GM19395 (cell line): Measurements from ENCODE around the gene P2RY2.

Source experiments
- ATAC-seq: cut with Tn5 transposase; IDR thresholded peaks from one replicate; pipeline ENCODE4 v1.9.1; 2021; ENCODE audit warnings: mild to moderate bottlenecking, moderate library complexity; ENCODE audit not compliant: unreplicated experiment

P2RY2 gene

DNA sequence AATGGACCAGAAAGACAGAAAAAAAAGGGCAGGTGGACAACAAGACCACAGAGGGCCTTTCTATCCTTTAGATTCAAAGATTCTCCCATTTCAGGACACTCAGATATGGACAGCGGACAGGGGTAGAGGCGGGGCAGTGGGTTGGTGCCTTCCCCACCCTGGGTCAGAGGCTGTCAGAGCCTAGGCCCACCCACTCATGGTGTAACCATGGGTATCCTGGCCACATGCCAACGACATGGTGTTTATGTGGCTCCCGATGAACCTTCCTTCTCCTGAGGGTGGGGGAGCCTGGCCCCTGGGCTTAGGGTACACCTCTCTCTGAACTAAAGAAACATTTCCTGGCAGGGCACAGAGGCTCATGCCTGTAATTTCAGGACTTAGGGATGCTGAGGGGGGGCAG, 14.3 kb upstream of the P2RY2 start:
- ATAC-seq, result no peak

DNA sequence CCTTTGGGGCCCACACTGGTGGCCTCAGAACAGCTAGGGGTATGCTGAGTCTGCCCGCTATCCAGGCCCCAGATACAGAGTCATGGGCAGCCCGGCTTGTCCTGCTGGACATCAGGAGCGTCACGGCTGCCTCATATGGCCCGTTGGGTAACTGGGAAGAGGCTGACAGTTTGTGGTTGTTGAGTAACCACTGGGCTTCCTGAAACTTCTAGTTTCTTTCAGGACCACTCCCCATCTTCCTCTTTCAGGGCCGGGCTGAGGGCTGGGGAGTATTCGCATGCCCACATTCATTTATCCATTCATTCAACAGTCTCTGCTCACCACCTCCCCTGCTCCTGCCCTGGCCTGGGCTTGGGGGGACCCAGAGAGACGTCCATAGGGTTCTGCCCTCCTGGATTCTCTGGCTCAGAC, 13.4 kb upstream of the P2RY2 start:
- ATAC-seq, result no peak

DNA sequence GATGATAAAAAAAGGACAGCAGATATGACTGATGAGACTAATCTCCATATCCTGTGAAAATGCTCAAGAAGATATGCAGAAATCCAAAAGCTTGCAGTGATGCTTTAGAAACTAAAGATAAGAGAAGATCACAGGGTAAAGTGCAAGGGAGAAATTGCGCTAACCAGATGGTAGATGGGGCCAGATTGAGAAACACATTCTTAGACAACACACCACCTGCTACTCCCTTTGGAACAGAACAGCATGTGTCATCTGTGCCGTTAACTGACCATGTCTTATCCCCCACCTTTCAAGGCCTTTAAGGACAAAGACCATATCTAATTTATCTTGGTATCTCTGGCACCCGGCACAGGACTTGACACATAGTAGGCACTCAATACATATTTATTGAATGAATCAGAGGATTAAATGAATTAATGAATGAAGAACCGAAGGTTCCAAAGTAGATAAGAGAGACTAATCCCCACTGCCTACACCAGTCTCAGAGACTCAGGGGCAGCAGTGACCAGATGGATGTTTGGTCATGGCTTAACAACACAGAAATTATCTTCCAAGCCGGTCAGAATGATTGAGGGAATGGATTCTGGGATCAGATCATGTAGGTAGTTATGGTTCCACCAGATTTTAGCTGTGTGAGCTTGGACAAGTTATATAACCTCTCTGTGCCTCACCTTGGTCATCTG, 12.3 kb upstream of the P2RY2 start:
- ATAC-seq, result no peak

DNA sequence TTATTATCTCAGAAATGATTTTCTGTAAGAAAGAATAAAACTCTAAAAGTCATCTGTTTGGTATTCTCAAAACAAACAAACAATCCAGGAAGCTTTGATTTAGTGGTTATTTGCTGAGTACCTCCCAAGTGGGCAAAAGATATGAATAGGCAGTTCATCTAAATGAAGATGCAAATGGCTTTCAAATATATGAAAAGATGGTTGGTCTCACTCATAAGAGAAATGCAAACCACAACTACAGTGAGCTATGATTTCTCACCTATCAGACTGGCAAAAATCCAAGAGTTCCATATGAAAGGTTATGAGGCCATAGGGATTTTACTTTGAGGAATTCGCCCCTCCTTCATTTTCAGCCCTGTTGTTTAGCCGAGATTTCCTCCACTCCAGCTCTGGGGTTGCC, 11.3 kb upstream of the P2RY2 start:
- ATAC-seq, result no peak

DNA sequence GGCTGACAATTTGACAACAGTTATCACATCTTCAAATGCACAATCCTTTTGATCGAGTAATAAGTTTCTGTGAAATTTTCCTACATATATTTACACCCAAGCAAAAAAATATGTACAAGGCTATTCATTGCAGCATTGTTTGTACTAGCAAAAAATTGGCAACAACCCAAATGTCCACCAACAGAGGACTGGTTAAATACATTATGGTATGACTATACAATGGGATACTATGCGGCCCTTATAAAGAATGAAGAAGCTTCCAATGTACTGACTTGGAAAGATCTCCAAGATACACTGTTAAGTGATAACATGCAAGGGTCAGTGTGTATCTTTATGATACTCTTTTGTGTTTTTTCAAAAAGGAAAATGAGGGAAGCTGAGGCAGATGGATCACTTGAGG, 8.2 kb upstream of the P2RY2 start:
- ATAC-seq, result no peak

DNA sequence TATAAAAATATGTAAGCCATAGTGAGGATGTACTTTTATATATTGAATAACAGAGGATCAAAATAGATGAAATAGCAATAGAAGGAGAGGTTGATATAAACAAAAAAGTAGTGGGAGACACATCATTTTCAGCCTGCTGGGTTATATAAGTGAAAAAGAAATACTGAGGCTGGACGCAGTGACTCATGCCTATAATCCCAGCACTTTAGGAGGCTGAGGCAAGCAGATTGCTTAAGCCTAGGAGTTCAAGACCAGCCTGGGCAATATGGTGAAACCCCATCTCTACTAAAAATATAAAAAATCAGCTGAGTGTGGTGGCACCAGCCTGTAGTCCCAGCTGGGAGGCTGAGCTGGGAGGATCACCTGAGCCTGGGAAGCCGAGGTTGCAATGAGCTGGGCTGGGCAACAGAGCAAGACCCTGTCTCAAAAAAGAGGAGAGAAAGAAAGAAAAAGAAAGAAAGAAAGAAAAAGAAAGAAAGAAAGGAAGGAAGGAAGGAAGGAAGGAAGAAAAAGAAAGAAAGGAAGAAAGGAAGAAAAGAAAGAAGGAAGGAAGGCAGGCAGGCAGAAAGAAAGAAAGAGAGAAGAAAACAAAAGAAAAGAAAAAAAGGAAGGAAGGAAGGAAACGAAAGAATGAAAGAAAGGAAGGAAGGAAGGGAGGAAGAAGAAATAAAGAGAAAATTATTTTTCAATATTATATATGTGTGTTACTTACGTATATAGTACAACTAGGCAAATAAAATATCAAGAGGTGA, 7.0 kb upstream of the P2RY2 start:
- no peak for ATAC-seq

DNA sequence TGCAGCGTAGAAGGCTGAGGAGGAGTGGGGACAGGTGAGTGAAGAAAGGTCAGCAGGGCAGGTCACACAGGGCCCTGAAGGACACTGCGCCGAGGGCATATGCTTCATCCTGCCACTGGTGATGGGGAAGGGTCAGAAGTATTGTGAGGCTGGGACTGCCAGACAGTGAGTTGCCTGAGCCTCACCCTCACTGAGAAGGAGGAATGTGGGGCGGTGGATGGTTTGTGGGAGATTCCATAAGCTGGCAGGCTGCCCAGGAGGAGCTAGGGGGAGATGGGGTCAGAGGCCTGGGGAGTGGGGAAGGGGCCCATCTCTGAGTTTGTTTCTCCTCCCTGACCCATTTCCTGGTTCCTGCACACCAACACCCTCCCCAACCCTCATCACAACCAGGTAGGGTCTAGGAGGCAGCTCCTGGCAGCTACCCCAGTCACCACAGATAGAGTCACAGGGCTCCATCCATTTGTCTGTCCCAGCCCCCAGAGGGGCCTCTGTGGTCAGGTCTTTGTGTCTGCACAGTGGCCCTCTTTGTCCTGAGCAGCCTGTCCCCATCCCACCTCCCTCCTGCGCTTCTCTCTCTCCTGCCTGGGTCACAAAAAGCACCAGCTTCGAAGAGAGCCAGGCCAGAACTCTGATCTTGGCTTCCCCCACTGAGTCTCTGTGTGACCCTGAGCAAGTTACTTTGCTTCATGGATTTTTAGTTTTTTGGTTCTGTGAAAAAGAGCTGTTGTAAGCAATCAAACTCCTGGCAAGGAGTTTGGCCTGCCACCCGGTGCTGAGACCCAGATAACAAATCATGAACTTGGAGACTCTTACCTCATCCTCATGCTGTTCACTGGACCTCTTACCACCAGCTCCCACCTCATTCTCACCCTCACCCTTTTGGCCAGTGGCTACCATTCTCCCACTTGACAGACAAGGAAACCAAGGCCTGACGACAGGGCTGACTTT, 4.6 kb upstream of the P2RY2 start:
- no peak for ATAC-seq

DNA sequence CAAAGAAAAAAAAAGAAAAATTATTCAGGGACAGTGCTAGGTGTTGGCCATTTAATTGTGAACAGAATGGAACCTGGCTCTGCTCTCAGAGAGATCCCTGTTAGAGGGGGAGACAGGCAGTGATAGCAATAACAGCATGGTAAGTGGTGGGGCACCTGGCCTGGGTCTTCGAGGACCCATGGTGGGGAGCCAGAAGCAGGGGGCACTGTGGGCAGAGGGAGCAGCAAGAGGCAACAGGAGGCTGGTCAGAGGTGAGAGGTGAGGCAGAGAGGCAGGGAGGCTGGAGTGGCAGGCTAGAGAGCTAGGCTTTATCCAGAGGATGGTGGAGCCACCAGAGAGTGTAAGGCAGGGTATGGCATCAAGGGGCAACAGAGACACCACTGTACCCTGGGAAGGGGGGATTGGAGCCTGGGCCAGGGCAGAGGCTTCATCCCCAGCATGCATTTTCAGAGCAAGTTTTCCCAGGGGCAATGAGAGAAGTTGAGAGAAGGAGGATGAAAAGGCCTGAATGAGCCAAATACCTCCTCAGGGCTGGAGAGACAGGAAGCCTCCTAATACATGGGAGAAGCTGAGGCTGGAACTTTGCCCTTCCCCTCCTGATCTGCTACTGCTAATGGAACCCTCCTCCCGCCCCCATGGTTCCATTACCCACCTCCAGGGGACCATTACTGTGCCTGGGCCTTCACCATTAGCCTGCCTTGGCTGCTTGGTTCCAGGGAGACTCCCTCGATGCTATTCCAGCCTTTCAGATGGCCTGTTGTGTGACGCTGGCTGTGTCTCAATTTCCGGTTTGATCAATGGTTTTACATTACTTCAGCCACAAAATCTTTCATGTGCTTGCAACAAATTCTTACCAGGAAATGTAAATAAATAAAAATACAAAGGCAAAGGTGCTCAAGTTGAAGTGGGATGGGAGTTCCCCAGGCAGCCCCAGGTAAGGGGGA, 2.6 kb upstream of the P2RY2 start:
- no peak for ATAC-seq

DNA sequence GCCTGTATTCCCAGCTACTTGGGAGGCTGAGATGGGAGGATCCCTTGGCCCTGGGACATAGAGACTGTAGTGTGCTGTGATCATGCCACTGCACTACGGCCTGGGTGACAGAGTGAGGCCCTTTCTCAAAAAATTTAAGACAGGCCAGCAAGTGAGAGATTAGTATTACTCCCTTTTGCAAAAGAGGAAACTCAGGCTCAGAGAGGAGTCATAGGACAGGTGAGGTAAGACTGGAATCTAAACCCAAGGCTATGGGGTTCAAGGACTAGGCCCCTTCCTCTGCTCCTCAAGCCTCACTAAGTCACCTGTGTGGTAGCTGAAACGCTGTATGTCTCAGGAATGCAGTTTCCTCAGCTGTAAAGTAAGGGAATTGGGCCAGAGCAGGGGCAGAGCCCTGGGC, 1.6 kb upstream of the P2RY2 start:
- no peak for ATAC-seq

DNA sequence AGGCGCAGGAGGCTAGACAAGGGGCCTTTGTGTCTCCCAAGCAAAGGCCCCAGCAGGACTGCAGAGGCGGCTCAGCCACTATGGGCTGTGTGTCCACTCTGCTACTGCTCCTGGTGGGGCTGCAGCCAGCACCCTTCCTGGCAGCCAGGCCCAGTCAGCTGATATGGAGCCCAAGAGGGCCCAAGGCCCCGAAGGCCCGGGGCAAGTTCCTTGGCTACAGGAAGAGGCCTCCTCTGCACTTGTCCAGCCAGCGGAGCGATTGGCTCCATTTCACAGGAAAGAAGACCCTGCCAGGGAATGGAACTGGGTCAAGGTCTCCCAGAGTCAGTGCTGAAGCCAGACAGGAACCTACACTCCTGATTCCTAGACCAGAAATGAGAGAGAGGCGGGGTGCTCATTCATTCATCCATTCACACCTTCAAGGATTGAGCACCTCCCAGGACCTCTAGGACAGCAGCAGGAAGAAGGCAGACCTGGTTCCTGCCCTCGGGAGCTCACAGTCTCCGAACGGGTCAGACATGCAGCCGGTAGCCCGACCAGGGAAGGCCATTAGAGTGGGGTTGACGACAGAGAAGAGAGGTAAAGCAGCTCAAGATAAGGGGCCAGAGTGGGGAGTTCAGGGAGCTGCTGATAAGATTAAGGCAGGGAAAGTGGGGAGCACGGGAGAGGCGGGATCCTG, 811 bp upstream of the P2RY2 start:
- no peak for ATAC-seq

DNA sequence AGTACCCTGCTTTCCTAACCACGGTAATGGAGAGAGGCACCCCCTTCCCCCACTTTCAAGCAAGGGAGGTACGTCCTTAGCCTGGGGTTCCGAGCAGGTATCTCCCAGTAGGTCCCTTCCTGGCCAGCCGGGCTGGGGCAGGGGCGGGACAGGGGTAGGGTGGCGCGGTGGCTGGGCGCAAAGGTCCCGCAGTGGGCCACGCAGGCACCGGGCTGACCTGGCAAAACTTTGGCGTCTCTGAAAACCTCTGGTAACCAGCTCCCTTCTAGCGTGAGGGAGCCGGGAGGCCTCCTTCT, 323 bp upstream of the P2RY2 start:
- no peak for ATAC-seq

DNA sequence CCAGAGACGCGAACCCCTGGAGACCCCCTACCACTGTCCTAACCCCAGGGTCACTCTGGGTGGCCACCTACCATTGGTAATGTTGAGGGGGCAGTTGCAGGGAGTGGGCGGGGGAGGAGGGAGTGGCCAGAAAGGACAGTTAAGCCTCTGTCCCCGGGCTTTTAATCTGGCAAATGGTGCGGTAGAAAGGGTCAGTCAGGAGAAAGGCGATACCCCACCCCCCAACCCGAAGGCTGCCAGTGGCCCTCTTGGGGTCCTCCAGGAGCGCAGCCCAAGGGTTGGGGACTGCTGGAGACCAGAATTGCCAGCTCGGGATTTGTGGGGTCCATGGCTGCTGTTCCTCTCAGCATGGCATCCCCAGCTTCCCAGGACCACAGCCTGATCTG, 742 bp downstream of the P2RY2 start:
- no peak for ATAC-seq

DNA sequence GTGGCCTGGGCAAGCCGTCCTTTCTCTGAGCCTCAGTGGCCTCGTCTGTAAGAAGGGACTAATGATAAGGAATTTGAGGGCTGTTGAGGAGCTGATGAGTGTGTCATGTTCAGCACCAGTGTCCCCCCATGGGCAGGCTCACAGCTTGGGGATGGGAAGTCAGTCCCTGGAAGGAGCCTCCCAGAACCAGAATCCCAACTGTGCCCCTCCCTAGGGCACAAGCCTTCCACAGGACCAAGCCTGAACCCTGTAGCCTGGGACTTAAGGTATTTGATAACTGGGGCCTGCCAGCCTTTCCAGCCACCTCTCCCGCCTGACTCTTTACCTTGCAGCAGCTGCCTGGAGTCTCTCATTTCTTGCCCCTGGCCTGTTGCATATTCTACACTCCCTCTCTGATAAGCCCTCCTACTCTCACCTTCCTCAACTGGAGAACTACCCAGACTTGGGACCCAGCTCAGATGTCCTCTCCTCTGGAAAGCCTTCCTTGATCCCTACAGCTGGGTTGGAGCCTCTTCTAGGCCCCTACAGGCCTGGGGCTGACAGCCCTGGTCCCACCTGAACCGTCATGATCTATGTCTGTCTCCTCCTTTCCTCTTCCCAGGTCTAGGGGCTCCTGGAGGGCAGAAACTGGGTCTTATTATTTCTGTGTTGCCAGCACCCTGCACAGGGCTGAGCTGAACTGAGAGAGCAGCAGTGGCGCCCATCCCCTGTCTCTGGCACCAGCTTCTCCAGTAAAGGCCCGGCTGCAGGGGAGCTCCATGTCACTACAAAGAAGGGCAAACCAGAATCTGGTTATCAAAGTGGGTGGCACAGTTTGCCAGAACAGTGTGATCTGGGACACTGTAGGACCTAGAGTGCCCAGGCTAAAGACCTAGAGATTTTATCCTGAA, 1.6 kb downstream of the P2RY2 start:
- ATAC-seq, result no peak

DNA sequence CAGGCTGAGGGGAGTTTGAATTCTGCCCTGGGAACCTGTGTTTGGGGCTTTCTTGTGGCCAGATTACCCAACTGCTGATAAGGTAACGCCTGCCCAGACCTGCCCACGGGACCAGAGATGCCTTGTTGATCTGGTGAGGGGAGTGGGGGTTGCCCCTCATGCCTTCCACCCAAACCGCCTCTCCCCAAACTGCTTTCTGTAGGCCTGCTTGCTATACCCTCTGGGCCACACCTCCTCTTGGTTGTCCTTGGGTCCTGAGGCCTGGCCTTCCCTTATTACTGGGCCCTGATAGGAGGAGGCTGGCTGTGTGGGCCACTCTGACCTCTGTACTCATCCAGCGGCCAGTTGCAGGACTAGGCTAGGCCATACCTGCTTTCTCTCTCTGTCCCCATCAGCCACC, 3.4 kb downstream of the P2RY2 start:
- no peak for ATAC-seq

DNA sequence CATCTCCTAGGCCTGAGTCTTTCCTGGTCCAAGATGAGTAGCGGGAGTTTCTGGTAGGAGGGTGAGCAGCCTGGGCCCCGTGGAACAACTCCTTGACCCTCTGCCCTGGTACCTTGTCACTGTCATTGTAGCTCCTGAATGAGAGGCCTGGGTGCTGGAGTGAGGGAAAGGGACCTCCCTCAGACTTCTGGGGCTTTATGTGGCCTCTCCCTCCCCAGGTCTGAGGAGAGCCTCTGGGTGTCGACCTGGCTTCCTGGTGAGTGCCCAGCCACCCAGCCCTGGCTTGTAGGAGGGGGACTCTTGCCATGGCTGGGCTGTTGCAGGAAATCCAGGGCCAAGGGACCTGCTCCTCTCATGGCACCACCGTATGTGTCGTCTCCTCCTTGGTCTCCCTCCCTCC, 3.9 kb downstream of the P2RY2 start:
- ATAC-seq, result no peak

DNA sequence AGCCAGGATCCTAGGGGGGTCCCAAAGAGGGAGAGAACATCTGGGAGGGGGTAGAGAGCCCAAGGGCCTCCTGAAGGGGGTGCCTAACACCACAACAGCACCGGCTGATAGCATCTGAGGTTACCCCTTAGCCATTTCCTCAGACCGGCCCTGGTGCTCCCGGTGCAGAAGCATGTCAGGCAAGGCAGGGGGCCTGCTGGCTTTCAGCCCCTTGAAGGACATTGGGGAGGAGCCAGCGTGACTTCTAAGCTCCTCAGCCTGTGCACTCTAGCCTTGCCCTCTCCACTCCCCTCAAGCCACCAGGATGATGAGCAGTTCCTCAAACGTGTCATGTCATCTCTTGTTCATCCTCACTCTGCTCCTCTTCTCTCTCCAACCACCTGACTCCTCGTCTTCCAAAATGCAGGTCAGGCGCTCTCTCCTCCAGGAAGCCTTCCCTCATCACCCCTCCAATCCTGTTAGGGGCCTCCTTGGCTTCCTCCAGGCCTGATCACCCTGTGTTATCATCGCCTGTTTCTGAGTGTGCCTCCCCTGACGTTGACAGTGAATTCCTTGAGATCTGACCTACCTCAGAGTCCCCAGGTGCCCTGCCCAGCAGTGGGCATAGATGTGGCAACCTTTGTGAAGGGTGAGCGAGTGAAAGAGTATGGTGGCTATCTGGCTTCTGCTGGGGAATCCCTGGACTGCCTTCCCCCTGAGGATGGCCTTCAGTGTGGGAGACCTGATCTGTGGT, 6.1 kb downstream of the P2RY2 start:
- no peak for ATAC-seq

DNA sequence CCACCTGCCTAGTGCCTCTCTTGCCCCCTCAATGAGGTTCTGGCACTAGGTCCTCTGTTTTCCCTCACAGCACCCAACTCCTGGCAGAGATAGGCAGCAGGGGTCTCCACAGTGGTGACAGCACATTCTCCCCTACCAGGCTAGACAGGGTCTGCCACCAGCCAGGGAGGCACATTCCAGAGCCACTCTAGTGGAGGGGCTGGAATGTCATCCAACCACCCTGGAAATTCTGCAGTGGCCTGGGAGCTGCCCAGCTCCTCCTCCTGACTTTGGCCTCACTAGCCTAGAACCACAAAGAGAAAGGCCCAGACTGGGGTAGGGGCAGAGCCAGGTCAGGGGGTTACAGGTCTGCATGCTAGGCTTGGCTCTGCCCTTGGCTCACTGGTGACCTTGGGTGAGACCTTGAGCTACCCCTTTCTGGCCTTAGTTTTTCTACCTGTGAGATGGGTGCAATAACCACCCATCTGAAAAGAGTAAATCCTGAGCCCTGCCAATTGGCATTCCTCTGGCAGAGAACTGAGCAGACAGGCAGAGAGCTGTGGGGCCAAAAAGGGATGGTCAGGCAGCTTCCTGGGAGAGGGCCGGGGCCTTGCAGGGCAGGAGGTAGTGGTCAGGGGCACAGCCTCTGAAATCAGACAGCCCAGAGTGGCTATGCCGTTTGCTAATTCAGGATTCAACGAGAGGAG, 7.1 kb downstream of the P2RY2 start:
- no peak for ATAC-seq

DNA sequence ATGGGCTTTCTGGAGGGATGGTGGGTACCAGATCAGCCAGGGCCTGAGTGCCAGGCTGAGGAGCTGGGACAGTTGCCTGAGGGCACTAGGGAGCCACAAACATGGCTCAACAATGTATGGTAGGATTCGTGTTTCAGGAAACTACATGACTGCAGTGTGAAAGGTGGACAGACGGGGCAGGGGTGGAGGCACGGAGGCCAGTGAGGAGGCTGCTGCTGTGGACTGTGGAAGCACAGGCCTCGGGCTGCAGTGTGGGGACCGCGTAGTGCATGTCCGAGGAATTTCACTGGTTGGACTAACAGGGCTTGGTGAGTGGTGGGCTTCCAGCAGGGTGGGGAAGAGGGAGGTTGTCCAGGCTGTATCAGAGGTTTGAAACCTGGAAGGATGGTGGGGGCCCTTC, 7.8 kb downstream of the P2RY2 start:
- ATAC-seq, result no peak
